Ramos (cell line): ENCODE data around the gene RETREG2.

Source experiments
- in situ Hi-C: fragments of 300-500 bp; cut with MboI; formaldehyde crosslinking; loops from one replicate; pipeline ENCODE4 v1.14.3; 2022; ENCODE audit warnings: low sequenced_read_pairs; ENCODE audit not compliant: unreplicated experiment

RETREG2 gene

GRCh38 chr2:219229305-219230058 is 51.4 kb downstream of the RETREG2 start, which contains the start of the genes ANKZF1 and ATG9A:
Gene ANKZF1, plus strand, starts transcription at chr2:219229806. Its CDS starts 452 bp downstream, at chr2:219230258.
Gene ATG9A, minus strand, starts transcription at chr2:219229636. Its CDS starts 1,612 bp downstream, at chr2:219228024.
- in situ Hi-C loops: no loop called here

- in situ Hi-C loops: no loop called here
Observed at GRCh38 chr2:219230059-219230540, 52.0 kb downstream of the RETREG2 start.

DNA sequence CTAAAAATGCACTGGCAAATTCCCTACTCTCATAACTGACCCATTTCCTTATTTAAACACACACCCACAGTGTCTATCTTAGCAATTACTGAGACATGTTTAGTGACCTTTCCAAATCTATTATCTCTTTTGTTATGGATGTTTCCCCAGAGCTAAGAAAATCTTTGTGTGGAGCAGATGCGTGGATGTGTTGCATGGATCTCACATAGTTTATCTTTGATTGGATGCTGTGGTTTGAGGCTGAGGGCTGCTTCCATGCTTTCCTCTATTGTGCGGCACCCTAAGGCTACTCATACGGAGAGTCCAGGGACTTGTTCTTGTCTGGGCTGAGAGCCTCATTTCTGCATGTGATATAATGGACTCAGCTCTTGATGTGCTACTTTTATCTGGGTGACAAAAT is 56.3 kb downstream of the RETREG2 start:
- in situ Hi-C loops: no loop called here
